Measurements from ENCODE around the gene IRF2BPL.

Gene IRF2BPL

DNA sequence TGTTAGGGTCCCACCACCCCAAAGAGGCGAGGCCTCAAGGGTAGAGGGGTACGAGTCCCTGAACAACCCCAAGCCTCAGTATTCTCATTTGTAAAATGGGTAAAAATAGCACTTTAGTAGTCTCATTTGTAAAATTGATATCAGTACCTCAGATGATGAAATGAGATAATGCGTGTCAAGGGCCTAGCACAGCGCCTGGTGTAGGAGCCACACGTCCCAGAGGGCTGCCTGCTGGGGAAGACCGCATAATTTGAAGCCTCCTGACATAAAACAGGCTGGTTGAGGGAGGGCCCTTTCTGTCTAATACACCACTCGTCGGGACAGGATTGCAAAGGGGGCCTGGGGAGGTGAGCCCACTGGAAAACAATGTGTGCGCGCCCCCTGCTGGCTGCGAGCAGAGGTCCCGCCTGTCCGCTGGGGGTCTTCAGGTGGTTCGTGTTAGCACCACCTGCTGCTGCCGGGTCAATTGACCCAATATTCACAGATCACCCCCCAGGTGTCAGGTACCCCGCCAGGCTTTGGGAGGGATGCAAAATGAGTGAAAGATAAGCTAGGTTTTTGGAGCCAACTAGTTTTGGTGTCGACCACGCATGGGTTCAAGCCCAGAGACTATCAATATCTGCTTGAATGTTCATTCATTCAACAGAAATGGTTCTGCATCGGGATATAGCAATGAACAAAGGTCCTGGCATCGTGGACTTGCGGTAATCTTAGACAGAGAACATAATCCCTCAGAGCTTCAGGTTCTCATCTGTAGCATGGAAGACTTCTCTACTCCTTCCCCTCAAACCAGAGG is 24.7 kb upstream of the IRF2BPL start:
- no peak for DNase-seq (ENCODE audit: low read depth)

DNA sequence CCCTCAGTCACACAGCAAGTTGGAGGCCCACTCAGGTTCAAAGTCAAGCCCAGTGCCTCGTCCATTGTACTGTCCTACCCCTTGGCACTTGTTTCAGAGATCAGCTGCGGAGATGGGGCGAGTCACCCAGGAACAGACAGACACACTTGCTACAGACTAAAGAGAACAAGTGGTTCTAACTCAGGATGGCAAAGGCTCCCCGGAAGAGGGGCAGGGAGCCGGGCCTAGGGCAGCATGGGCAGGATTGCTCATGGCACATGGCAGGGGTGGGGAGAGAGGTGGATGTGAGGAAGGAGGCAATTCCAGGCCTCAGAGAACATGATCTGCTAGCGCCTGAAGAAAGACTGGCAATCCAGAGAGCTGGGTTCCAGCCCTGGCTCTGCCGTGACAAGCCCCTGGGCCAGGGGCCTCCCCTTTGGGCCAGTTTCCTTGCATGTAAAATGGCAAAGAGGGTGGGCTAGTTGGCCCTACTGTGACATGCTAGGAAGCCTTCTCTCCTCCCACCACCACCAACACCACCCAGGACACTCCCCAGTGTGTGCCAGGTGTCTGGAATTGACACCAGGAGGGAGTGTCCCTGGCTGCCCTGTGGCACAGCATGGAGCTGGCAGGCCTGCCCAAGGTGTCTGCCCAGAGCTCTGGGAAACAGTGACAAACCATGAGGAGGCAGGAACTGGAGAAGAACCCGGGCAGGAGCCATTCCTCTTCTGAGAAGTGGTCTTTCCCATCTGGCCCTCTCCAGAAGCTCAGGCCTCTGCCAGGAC is 24.0 kb upstream of the IRF2BPL start:
- no peak for DNase-seq (ENCODE audit: low read depth)

DNA sequence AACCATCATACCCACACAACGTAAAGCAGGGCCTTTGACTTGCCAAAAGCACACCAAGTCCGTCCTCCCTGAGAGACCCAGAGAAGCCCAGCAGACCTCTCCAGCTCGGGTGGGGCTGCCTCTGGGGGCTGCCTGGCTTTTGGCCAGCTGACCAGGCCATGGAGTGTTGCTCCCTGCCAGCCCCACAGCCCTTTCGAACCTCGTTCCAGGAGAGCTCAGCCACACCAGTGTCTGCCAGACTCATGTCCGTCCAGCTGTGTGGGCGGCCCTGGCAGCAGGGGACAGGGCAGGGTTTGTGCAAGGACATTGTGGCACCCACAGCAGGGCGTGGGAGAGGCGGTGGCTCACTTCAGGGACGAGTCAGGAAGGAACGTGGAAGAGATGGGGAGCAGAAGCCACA is 22.6 kb upstream of the IRF2BPL start:
- DNase-seq (ENCODE audit: low read depth), result no peak

DNA sequence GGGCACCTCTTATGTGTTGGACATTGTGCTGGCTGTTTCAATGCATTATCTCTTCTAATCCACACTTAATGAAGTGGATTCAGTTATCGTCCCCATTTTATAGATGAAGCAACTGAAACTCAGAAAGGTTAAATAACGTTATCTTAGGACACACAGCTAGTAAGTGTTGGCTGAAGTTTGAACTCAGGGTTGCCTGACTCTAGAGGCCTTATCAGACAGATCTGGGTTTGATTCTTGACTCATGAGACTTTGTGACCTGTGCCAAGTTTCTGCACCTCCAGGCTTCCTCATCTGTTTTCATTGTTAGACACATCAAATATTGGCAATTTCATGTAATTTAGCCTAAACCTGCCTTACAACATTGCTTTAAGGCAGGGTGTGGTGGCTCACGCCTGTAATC is 18.2 kb upstream of the IRF2BPL start:
- no peak for DNase-seq (ENCODE audit: low read depth)

DNA sequence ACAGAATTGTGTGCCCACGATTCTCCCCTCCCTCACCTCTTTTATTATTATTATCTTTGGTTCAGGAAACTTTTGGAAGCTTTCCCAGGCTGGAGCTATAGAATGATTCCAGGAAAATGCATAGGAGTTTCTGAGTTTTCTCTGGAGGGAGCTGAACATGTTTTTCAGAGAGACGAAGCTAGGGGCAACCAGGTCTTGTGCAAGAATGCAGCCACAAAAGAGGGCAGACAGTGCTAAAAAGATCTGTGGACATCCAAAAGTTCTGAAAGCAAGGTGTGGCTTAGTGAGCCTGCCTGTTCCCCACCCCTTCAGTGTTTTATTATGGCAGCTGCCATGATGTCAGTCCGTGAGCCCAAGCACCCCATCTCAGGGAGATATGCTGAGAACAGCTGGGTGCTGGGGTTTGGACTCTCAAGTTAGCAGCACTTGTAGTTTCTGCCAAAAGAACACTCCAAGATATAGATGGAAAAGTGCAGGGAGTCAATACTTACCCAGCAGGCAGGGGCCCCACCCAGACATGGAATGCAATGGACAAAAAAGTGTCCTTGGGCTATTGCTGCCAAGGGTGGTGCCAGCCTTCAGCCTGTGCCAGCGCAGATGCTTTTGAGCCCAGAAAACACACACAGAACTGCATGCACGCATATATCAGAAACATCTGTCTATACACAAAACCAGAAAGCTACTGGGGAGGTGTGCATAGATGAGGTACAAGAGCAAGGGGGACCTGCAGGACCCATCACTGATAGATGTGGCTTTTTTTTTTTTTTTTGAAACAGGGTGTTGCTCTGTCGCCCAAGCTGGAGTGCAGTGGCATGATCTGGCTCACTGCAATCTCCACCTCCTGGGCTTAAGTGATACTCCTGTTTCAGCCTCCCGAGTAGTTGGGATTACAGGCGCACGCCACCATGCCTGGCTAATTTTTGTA is 17.0 kb upstream of the IRF2BPL start:
- DNase-seq (ENCODE audit: low read depth), result no peak

DNA sequence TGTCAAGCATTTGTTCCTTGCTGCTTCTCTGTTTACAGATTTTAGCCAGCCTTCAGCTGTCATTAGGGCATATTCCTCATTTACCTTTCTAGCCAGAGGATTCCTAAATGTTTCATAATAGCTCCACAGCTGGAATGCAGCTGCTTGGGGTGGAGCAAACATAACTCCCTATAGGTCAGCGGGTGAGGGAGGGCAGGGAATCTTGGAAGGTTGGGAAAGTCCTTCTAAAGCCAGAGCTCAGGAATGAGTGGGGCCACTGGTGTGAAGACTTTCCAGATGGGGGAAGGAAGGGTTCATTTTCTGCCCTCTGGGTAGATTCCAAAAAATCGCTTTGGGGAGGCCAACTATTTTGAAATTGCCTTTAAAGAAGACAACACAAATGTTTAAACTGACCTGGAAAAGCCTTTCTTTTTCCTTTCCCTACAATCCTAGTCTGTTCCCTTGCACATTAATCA is 16.3 kb upstream of the IRF2BPL start:
- DNase-seq (ENCODE audit: low read depth), result no peak

DNA sequence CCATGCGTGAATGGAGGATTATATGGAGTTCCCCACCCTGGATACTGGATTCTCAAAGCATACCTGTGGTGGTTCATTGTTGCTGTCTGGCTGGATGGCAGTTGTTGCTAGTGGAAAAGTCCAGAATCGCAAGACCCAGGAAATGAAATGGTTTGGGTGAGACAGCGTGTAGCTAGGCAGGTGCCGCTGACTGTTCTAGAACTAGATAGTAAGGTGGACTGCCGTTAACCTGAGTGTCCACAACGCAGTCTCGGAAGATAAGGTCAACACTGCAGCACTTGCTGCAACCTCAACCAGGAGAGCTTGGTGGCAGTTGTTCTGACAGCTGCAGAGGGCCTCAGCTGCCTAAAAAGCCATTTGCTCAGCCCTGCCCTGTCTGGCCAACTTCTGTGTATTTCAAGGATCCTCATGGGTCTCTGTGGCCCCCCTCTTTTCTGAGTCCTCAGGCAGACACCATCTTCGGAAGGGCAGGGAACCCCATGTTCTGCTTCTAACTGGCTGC is 15.5 kb upstream of the IRF2BPL start:
- DNase-seq (ENCODE audit: low read depth), result no peak

DNA sequence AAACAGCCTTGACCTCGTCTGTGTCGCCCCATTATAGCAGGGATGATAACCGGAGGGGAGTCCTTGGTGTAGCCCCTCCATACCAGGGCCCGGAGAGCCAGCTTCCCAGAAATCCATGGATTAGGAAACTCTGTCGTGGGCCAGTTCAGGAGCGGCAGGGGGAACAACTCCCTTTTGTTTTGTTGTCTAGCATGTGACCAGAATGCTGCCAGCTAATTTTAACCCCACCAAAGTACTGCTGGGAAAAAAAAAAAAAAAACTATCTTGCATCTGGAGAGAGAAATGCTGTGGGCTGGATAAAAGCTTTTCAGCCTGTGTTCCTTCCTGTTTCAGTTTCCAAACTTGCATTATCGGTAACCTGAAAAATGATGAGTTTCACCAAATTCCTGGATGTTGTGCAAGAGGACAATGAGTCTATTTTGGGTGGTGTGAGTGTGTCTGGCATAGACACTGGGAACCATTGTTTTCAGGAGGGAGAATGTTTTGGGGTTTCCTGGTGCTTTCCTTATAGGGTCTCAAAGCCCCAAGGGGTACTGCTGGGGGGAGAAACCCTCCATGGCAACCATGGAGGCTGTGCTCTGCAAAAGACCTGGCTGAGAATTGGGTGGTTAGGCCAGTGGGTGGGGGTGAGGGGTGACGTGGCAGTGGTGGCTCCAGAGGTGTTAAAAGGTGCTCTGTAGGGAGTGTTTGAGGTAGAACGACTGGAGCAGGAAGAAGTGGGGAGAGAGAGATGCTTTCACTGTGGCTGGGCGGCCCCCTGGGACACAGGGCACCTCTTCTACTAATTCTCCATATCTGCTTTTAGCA is 14.9 kb upstream of the IRF2BPL start:
- peak; percentile 78 for DNase-seq (ENCODE audit: low read depth)

DNA sequence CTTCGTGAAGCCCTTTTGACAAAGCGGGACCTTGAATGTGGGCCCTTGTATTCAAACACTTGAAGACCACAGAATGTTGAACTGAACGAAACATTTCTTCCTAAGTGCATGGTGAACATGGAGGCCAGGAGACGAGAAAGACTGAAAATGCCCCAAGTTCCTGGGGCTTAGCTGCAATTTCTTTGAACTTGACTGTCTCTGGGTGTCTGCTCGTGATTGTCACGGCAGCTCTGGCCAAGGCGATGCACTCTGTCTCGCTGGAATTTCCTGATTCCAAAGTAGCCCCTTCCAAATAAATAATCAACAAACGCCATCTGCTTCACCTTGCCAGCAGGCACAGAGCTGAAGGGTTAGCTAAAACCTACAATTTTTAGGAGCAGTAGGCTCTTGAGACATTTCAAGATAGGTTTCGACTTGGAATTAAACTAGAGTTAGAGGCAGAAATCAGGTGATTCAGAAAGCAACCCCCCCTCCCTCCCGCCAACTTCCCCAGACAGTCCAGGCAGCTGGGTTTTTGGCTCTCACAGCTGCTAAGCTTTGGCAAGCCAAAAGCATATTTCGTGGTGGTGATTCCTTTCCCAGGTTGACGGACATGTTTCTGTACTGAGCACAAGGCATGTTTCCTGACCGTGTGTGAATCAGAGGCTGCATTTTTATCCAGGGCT is 13.5 kb upstream of the IRF2BPL start:
- DNase-seq (ENCODE audit: low read depth), result peak; percentile 82

DNA sequence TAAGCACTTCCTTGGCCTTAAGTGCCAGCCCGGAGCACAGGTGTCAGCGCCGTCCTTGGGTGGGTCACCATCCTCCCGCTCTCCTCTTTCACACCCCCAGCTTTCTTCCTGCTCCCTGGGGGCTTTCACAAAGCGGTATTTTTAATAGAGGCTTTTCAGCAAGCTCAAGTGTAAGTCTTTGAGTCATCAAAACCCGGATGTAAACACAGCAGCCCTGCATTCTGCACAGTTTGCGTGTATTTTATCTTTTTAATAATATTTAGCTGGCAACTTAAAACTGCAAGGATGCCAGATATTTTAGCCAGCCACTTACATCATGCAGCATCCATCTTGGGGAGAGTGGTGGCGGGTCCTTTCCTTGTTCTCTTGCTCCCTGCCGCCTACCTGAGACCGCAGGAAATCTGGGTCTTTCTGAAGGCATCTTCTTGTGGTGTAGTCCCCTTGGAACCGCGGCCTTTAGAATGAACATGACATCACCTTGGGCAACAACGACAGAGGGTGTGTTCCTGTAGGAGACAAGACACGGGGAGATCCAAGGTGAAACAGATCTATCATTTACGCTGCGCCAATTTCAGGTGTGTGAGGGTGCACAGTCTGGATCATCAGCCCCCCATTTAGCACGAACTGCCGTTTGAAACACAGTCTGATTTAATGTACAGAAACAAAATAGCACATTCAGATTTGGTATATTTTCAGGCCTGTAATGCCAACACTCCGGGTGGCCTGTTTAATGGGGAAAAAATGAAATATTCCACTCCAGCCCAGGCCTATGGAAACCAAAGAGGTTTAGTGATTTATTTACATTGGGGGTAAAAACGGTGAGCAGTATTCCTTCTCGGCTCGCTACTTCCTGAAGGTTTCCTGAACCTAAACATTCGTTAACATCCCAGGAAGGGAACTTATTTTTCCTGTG is 12.5 kb upstream of the IRF2BPL start:
- peak; percentile 86 for DNase-seq (ENCODE audit: low read depth)

DNA sequence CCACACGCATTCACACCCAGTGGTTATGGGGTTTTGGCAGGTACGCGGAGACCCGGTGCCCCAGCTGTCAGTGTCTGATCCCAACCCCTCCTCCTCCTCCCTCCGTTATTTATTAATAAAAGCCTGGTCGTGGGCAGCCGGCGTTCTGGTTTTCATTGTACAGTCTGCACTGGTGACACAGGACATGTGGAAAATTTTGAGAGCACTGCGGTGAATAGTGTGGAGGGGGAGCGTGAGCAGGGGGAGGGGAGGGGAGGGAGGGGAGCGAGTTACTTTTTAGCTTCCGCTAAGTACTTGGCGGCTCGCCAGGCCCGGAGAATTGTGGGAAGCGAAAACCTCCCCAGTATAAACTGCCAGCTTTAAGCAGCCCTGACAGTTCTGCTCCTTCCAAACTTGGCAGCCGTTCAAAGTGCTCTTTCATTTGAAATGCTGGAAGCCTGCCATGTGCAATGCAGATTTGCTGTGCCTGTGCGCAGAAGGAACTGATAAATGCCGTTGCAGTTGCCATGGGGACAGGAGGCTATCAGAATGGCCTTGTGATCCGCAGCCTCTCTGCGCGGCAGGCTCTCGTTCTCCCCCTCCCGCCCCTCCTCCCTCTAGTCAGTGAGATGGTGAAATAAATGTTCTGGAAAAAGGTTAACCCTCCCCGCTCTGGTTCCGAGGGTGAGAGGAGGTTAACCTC is 11.7 kb upstream of the IRF2BPL start:
- DNase-seq (ENCODE audit: low read depth), result peak; percentile 99

DNA sequence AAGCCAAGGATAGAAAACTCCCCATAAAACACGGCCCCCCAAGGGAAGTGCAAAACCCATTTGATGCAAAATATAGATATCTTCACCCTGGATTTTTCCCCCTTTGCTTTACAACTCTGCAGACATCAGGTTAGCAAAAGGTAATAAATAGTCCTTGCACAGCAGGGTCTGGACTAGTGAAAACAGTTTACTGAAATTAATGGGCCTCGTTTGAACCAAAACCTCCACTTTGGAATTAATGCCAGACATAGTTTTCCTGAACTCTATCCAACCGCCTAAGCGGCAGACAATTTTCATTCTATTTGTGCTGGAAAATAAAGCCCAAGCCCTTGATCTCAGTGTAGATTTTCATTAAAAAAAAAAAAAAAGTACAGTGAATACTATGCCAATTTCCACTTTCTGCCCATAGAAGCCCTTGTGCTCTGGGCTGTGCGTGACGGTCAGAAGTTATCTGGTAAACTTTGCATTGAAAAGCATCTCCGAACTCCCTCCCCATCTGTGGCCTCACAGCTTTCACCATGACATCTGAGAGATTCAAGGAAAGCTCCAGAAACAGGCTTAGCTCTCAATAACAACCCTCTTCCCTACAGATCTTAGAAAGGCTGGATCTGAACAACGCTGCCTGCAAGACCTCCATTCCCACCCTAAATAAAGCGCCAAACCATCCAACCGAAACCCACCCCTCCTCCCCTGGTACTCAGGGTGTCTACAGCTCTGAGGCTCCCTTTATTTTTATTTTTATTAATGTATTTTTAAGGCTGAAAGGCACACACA is 11.0 kb upstream of the IRF2BPL start:
- DNase-seq (ENCODE audit: low read depth), result no peak

DNA sequence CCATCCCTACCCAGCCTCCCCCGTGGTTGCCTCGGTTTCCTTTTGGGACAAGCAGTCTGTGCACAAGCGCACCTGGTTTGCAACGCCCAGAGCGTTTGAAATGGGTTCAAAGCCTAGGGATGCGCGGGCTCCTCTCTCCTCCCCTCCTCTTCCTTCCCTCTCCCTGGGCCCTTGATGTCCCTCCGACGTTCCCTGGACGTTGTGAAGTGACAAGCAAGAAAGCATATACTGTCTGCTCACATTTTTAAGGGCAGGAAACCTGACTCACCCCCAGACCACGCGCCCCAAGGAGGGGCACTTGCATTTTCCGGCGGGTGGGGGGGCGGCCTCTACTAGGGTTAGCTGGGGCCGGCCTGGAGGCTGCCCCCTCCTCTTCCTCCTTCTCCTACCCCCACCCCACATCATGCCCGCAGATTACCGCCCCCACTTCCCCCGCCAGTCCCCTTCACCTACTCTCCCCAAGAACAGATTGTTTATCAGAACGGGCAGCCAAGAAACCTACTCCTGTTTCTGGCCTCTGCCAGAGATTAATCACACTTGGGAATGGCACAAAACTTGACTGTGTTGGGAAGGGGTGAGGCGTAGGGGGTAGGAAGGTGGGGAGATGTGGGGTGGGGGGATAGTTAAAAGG is 9.5 kb upstream of the IRF2BPL start:
- DNase-seq (ENCODE audit: low read depth), result no peak

DNA sequence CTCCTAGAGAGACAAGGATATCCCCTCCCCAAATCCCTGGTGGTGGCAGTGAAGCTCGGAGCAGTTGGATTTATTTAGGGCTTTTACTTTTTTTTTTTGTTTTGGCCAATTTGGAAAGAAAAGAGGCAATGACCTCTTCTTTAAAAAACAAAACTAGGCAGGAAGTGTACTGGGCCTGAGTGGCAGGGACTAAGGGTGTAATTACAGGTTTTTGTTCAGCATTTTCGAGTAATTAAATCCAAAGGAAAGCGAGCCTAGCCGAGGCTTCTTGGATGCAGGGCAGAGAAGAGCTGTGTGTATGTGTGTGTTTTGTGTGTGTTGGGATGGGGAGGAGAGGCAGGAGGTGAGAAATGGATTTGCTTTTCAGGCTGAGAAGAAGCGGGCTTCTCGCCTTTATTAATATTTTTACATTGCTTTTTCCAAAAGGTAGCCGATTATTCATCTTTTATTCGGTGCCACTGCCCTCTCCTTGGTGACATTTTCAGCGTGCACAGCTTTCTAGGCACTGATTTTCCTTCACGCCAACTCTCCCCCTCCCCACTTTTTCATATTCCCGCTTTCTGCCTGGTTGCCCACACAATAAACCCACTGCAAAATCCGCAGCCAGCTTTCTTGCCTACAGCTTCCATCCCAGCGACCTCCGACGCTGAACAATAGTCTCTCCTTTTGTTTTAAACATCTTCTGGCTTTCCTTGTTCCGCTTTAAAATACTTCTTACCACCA is 8.9 kb upstream of the IRF2BPL start:
- DNase-seq (ENCODE audit: low read depth), result no peak

DNA sequence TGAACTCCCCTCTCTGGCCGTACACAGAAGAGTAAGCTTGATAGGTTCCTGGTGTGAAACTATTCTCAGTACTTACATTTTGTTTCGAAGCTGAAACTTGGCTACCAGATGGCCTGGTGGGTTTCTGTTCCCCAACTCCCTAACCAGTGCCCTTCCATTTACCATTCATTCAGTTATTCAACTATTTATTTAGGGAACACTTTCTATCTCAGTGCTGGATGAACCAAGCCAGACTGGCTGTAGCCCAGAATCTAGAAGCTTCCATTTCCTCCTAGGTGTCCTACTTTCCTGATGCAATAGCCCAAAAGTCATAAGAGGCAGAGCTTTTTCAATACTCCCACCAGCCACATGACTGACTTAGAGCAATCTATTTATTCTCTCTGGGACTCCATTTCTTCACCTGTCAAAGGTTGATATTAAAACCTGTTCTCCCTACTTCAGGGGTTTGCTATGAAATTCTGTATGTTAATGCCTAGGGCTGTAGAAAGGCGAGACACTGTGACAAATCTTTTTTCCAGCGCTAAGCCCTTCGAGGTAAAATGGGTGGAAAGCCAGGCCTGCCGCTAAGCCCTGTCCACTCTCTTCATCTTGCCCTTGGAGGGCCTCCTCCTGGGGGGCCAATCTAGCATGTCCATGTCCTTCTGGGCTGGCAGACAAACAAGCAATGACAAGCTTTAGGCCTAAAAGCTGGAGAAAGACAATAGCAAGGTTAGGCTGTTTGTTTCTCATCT is 8.1 kb upstream of the IRF2BPL start:
- DNase-seq (ENCODE audit: low read depth), result no peak

DNA sequence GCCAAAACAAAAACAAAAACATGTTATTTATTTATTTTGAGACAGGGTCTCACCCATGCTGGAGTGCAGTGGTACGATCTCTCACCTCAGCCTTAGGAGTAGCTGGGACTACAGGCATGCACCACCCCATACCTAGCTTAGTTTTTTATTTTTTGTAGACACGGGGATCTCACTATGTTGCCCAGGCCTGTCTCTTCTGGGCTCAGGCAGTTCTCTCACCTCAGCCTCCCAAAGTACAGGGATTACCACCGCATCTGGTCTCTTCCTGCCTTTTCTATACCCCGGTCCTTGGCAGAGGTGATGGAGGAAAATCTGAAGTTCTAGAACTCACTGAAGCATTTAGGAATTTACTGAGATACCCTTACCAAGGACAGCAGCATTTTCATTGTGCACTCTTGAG is 6.8 kb upstream of the IRF2BPL start:
- DNase-seq (ENCODE audit: low read depth), result no peak

Data from fibroblast of the conjunctiva (primary cell).